NCI-H1105 treated with DMSO at 0.1 percent for 48 hours (cell line): ENCODE measurements around the gene CD69.

ENCODE experiments used
- DNase-seq: peaks from one replicate; lab custom pipeline; 2025; lab: John Stamatoyannopoulos, UW

Gene CD69

DNA sequence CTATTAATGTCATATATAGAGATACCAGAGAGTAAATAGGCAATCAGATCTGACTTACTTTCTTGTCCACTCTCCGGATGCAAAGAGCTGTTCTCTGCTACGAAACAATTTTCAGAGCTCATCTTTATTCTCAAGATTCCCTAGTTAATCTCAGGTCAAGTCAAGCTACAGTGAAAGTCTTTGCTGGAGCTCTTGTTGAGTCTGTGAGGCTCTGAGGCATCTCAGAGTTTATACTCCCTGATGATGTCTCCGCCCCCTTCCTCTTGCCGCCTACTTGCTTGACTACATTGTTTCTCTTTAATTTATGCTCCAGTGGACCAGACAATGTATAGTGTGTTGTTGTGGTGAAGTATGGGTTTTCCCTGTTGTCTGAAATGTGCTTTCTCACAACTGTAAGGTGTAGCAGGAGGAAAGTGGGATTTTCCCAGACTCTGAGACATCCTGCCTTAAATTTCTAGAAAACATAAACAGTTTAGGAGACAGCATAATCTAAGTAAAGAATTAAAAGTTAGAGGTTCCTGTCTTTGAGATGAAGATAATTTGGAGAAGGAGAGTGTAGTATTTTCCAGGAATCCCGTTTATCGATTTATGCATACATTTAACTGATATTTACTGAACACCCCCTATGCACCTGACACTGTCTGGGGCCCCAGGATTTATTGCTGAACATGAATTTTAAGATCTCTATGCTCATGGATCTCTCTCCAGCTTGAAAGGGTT, at the start of gene CD69:
Gene CD69, minus strand, starts transcription at position 203 of the 720 bp plus-strand sequence. Its CDS starts 81 bp downstream, at position 122.
- DNase-seq = no peak

DNA sequence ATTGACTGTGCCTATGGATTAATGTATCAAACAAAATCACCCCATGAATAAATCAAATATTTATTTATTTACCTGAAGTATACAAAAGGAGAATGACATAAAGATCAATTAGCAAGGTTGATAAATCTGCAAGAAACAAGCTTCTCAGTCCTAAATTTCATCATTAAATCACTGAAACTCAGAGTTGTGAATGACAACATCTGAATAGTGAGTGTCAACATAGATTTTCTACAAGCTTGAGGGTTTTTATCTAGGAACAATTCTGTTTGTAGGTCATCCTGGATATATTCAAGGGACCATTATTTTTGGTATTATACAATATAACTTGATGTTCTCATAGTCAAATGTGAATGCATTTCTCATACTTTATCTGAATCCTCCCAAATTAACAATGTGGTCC, 49.2 kb upstream of the CD69 start:
- DNase-seq = no peak

DNA sequence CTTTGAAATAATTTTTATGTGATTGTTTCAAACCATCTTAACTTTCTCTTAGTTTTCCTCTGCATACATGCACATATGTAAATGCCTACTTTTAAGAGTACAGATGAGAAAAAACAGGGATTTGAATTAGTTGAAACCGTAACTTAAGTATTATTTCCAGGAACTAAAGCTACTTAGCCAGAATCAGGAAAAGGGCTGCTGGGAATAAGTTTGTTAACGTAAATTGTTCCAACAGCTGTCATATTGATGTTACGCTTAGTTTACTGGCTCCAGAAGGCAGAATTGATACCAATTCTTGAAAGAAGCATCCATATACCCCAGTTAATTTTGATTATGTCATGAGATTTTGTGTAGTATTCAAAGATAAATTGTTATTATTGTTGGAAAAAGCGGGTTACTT, 48.6 kb upstream of the CD69 start:
- DNase-seq = no peak

DNA sequence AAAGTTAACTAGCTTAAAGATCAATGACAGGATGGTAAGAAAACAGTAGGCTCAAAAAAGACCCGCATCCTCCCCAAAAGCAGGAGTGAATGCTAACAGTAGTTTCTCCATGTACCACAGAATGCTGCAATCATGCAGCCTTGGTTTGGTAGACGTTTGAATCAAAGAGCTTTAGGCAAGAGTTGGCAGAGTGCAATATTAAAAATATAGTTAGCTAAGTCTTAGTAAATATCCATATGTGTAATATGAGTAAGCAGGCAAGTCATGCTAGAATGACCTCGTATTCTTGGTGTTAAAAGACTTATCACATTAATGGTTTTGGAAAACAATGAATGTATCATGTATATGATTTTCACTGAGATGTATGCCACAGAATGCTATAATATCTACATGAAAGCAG, 47.8 kb upstream of the CD69 start:
- no peak for DNase-seq

DNA sequence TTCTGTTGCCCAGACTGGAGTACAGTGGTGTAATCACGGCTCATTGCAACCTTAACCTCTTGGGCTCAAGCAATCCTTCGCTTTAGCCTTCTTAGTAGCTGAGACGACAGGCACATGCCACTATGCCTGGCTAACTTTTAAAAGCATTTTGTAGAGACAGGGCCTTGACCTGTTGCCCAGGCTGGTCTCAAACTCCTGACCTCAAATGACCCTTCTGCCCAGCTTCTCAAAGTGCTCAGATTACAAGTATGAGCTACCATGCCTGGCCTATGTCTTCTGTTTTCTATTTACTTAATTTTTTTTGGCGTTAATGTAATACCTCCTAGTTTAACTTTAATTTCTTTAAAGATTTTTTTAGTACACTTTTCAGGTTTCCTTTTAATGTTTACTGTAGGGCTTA, 46.0 kb upstream of the CD69 start:
- DNase-seq = no peak

DNA sequence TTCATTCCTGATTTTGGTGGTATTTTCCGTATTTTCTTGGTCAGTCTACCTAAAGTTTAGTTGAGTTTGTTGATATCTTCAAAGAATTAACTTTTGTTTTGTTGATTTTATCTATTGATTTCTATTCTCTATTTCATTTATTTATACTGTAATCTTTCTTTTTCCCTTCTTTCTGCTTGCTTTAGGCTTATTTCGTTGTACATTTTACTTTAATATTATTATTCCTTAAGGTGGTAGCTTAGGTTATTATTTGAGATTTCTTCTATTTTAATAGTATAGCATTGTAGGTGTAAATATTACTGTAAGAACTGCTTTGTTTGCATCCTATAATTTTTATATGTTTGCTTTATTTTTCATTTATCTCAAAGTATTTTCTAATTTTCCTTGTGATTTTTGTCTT, 45.2 kb upstream of the CD69 start:
- no peak for DNase-seq

DNA sequence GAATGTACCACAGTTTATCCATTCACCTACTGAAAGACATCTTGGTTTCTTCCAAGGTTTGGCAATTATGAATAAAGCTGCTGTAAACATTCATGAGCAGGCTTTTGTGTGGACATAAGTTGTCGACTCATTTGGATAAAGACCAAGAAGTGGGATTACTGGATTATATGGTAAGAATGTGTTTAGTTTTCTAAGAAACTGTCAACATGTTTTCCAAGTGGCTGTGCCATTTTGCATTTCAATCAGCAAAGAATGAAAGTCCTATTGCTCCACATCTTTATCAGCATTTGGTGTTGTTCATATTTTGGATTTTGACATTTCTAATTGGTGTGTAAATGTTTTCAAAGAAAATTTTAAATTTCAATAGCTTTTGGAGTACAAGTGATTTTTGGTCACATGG, 39.3 kb upstream of the CD69 start:
- DNase-seq = no peak

DNA sequence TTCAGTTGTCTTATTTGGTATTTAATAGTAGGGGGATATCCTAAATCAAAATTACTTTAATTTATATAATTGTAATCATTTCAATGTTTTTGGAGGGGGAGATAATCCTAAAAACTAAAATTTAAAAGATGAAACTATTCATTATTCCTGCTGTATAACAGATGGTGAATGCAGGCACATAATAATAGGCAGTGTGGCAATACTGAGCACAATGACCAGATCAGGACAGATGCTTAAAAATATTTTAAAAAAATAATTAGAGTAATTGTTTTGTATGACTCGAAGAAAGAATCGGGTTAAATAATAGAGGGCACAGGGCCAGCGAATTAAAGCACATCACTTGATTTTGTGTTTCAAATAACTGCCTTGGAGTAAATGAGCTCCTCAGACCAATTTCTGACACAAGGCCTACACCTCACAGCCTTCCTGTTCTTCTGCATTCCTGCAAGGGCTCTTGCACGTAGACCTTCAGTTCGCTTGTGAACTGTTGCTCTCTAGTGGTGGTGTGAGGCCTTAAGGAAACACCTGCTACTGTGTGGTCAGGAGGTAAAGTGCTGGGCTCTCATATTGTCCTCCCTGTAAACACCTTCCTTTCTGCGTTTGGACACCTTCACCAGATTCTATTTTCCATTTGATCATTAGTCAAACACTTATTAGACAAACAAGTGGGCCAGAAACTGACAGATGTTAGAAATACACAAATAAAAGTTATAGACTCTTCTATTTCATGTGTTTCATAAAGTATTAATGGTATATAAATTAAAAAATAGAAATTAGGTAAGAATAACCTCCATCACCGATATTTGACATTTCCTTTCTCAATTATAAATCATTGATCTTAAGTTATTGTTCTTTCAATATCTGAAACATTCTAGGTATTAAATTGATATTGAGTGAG, 37.3 kb upstream of the CD69 start:
- peak; percentile 25 for DNase-seq

DNA sequence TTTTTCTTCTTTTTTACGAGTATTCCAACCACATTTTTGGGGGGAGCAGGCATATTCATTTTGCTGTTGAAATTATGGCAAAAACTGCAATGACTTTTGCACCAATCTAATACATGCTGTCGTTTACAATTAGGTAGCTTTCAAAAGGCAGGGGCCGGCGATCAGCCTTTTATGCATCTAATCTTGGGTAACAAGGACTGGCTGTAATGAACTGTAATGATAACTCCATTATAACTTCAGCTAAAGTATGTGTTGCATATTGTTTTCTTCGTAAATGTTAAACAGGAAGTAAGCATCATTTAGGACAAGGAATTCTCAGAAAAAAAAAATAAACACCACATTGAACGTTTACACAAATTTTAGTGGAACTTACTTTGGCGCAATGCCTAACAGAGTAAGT, 36.3 kb upstream of the CD69 start:
- DNase-seq = no peak

DNA sequence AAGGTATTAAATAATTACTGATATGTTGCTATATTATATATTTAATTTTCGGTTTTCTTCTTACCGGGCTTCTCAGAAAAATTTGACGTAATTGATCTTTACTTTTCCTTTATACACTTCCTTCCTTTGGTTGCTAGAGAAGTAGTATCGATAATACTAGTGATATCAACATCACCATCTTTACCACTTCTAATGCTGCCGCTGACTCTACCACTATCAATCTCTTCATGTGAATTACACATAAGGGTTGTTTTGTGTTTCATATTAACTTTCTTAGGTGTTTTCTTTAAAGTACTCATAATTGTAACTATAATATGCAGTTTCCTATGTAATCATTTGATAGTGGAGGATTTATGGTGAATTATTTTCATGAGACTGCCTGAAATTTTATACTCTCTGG, 35.6 kb upstream of the CD69 start:
- no peak for DNase-seq

DNA sequence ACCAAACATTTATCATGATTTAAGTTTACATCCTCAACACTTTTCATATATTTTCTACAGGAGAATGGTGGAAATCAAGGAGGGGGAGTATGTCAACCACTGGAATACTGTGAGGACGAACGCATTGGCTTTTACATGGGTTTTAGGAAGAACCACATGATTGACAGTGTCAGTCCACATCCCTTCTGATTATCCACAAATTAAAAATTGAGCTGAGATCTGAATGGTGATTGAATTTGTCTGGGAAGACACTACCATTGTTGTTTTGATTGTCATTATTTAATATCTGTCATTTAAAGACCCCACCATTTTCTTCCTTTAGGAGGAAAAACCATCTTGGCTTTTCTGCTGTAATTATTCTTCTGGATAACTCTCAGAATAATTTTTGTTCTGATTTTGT, 35.2 kb upstream of the CD69 start:
- DNase-seq = no peak

DNA sequence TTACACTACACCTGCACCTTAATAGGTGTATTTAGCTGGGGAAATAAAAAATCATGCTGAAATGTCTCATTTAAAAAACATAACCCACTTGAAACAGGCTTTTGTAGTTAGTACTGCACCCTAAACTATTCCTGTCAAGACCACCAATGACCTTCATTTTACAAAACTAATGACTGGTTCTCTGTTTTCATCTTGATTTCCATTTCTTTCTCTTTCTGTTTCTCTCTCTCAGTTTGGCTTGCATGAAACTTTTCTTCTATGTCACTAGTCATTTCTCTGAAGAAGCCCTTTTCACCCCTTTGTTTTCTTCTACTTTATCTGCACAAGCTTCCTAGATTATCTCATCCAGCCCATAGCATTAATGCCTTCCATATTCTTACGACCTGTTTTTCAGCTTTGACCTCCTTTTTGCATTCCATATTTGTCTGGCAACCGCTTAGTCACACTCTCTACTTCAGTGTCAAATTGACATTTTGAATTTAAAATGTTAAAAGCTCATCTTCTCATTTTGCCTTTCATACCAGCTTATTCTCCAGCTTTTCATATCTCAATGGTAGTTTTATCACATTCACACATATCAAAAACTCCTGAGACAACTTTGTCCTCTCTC, 33.9 kb upstream of the CD69 start:
- DNase-seq = peak; percentile 22

DNA sequence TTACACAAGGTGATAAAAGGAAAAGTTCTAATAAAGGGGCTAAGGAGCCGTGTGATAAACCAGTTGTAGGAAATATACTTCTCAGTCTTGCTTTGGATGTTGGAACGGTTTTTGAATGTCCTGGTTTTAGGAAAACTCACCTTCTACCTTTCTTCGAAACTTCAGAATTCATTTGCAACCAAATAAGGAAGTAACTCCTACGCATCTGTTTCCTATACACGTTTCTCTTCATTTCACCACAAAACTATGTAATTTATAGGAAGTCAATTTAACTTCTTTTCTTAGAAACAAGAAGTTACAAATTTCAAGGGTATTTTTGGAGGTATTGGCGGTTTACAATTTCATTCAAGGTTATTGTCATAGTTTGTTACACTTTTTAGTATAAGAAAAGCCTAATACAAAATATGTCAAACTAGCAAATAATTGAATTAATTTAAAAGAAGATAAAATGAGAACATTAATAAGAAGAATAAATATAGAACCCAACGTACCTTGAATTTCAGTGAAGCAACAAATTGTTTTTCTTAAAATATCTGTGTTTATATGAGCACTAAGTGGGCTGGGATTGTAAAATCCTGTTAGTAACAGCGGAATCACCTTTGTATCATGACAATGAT, 33.2 kb upstream of the CD69 start:
- no peak for DNase-seq

DNA sequence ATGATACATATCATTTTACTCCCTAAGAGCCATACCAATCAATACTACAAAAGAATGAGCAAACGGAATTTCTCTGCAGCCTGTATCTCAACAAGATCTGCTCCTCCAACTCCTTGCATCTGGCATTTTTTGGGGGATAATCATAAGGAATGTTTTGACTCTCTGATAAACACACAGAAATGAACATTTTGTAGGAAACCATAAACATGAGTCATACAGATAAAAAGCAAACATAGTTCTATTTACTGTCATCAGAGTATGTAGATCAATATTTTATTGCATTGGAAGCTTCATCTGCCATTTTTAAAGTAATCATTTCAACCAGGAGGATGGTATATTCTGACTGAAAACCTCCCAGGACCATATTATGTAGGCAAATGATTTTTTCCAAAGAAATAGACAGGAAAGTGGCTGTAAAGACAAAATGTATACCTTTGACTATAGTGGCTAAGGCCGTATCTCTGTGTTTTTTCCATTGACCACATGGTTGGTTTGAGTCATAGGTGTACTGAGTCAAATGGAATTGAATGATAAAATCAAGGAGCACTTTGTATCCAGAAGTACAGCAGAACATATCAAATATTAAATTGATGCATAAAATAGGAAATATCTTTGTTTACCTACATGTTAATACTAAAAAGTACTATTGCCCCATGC, 32.4 kb upstream of the CD69 start:
- no peak for DNase-seq

DNA sequence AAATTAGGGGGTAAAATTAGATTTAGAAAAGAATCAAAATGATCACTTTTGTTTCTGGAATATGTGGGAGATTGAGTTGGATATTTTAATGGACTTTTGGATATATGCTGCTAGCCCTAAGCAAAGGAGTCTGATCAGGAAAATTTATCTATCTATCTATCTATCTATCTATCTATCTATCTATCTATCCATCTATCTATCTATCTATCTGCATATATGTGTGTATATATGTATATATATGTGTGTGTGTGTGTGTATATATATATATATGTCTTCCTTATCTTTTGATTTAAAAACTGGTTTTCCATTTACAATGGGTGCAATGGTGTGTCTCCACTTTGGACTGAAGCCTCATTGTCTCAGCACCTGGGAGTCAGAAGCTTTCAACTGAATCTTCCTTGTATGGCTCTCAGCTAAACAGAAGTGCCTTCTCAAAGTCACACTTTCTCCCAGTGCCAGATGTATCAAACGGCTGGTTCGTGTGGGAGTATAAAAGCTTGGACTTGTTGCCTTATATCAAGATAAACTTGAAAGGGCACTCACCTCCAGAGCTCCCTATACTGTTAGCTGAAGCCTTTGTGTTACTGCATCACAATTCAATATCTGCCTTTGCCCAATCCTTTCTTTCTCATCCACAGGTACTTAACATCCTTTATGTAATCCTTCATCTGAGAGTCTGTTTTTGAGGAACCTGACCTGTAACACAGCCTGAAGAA, 31.6 kb upstream of the CD69 start:
- no peak for DNase-seq

DNA sequence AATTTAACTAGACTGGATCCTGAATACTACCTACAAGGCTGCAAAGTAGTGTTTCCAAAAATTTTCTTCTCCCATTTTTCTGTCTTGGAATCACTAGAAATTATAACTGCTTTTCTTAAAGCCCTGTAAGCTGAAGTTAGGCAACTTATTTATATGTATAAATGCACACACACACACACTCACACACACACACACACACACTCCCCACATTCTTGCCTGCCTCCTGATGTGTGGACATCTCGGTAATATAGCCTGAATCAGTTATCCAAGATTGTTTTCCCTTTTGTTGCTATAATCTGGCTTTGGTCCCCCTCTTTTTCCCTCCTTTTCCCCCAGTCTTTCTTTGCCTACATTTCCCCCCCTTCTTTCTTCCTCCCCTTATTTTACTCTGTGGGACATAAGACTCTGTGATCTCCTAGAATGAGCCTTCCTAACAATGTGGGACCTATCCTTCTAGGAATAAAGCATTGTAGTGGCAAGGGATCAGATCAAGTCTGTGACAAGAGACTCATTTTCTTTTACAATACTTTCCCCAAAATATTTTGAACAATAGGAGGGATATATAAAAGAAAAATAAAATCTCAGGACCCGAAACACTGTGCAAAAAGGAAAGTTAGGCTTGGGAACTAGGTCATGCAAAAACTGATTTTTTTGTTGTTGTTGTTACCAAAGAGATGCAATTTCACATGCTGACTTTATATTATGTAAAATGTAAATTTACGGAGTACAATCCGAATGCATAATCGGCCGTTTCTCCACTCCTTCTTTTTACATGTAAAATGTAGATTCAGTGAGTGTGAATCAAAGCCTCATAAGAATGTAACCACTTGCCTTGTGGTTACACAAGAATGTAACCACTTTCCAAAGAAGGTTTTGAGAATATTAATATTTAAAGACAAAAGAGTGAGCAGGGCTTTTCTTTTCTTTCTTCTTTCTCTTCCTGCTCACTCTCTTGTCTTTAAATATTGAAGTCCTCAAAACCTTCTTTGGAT, 26.3 kb upstream of the CD69 start:
- no peak for DNase-seq

DNA sequence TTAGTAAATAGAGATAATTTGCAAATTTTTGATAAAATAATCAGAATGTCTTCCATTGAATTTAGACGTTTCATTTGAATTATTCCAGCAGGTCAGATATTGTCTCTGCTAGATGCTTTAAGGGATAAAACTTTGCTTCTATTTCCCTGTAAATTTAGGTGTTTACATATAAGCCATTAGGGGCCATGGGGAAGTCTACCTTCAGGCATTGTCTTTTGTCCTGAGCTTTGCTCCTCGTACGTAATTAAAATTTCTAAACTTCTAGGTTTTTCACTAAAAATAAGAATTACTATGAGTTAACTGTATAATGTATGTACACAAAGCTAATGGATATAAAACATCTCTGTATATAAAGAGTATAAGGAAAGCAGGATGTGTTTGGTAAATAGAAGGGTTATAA, 24.1 kb upstream of the CD69 start:
- no peak for DNase-seq

DNA sequence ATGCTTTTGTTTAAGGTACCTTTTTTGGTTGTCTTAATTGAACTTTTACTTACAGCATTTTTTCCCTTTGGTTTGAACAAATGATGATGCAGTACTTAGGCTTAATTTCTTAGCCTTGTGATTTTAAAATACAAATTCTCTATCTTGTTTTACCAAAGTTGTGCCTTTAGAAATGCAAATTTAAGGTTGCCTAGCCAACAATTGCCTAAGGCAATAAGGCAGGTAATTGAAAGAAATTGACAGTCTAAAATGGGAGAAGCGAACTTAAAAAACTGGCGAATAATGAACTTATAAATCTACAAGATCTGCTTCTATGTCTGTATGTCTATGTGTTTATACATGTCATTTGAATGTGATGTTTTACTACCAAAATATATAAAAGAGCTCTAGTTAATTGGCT, 23.6 kb upstream of the CD69 start:
- no peak for DNase-seq

DNA sequence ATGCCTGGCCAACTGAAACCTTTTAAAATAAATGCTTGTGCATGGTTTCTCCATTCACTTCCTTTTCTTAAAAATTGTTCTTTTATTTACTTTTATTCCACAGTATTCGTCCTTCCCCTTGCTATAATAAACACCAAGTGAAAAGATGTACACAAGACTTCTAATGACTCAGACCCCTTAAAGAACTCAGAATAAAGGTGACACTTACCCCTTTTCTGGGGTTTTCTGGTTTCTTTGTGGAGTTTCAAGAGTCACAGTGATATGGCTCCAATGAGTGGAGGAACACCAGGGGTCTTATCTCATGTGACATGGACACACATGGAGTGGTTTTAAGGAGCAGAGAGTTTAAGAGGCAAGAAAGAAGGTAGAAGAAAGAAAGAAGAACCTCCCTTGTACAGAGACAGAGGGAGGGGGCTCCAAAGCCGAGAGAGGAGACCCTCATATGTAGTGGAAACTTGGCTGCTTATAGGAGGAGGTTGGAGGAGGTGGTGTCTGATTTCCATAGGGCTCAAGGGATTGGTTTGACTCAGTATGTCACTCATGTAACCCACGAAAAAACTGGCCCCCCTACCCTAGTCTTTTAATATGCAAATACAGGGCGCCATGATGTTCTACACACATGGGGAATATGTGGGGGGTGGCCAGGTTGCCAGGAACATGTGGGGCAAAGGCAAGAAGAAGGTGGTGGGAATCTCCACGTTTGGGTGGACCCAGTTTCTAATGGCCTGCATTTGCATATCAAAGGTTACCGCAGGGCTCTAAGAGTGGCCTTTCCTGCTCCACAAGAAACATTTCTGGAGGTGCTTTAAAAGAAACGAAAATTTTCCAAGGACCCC, 22.1 kb upstream of the CD69 start:
- DNase-seq = no peak
